ENCODE data around the gene NAA25. TPM values are rescaled to one million over a fixed set of nuclear protein-coding genes. Genes with fewer than 3 reads are reported as not detected.

Gene NAA25
- total RNA-seq, 1 donor from 2014 or later = 24.1 TPM

DNA sequence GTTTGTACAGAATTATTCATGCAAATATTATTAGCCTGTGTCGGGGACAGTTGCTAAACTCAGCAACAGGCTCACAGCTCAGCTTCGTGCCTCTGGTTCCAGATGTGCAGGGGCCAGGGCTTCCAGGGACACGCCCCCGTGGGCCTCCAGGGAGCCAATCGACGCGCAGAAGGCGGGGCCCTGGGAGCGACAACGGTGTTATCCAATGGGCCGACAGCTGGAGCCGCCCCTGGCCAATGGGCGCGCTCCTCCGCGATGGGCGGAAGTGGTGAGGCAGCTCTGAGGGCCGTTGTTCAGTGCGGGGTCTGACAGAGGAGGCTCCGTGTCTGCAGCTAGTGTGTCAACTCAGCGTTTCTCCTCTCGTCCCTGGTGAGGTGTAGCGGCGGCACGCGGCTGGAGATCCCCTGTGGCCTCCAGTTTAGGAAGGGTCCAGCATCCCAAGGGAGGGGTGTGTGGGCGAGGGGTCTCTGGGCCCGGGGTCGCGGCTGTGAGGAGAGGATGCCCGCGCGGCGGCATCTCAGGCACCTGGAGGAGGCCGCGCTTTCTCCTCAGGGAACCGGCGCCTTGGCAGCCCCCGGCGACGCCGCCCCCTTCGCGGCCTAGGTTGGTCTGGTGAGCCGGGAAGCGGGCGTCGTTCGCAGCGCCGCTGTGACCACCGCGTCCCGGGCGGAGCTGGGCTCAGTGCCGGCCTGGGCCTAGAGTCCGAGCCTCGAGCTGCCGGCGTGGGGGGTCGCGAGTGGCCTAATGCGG, 16.8 kb upstream of the NAA25 start, which contains the start of gene TRAFD1:
Gene TRAFD1 (plus strand): TSS at position 311 of the 750 bp plus-strand sequence. CDS start 4,963 bp downstream, outside the sequence.
- Histone ChIP-seq H3K4me1 (peaks cover 60% of the 10 kb centered on the region), H3K9me3 (no peaks in the 10 kb centered on the region), H3K27ac (peak within 1 kb of the TSS; percentile 94), H3K36me3 (no peaks in the 10 kb centered on the region), H3K27me3 (no peaks in the 10 kb centered on the region), H3K4me3 (peak within 1 kb of the TSS; percentile 86 to 96)
- intact Hi-C loops (cut with DNase I) = no loop called here
- DNase-seq (ENCODE audit: extremely low spot score in 2 of 2) = peak; percentile 98 to 99
- TF ChIP-seq POLR2A (IDR thresholded peaks at IDR 0.05) (peak; percentile 93), POLR2AphosphoS5 (IDR thresholded peaks at IDR 0.05; ENCODE audit: insufficient read depth in 1 of 2, low read depth in 1 of 2) (peak; percentile 97 to 99)
- TF ChIP-seq, protein P1, sequence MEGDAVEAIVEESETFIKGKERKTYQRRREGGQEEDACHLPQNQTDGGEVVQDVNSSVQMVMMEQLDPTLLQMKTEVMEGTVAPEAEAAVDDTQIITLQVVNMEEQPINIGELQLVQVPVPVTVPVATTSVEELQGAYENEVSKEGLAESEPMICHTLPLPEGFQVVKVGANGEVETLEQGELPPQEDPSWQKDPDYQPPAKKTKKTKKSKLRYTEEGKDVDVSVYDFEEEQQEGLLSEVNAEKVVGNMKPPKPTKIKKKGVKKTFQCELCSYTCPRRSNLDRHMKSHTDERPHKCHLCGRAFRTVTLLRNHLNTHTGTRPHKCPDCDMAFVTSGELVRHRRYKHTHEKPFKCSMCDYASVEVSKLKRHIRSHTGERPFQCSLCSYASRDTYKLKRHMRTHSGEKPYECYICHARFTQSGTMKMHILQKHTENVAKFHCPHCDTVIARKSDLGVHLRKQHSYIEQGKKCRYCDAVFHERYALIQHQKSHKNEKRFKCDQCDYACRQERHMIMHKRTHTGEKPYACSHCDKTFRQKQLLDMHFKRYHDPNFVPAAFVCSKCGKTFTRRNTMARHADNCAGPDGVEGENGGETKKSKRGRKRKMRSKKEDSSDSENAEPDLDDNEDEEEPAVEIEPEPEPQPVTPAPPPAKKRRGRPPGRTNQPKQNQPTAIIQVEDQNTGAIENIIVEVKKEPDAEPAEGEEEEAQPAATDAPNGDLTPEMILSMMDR (IDR thresholded peaks at IDR 0.05) = no peak

DNA sequence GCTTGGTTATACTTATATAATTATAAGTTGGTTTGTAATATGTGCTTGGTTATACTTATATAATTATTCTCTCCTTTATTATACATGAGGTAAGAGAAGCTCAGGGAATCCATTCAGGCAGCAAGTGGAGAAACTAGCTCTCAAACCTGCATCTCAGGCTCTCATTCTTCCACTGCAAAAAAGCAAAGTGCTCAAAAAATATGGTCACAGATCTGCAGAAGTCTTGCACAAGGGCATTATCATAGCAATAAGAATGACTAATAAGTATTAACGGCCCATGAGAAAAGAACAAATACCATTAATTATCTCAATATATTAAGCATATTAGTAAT, 16.3 kb upstream of the NAA25 start:
- TF ChIP-seq, protein P1 (IDR thresholded peaks at IDR 0.05) = no peak
- no peak for TF ChIP-seq POLR2A (IDR thresholded peaks at IDR 0.05)
- TF ChIP-seq POLR2AphosphoS5 (IDR thresholded peaks at IDR 0.05; ENCODE audit: insufficient read depth in 1 of 2, low read depth in 1 of 2) = no peak
- intact Hi-C loops (cut with DNase I) = no loop called here

DNA sequence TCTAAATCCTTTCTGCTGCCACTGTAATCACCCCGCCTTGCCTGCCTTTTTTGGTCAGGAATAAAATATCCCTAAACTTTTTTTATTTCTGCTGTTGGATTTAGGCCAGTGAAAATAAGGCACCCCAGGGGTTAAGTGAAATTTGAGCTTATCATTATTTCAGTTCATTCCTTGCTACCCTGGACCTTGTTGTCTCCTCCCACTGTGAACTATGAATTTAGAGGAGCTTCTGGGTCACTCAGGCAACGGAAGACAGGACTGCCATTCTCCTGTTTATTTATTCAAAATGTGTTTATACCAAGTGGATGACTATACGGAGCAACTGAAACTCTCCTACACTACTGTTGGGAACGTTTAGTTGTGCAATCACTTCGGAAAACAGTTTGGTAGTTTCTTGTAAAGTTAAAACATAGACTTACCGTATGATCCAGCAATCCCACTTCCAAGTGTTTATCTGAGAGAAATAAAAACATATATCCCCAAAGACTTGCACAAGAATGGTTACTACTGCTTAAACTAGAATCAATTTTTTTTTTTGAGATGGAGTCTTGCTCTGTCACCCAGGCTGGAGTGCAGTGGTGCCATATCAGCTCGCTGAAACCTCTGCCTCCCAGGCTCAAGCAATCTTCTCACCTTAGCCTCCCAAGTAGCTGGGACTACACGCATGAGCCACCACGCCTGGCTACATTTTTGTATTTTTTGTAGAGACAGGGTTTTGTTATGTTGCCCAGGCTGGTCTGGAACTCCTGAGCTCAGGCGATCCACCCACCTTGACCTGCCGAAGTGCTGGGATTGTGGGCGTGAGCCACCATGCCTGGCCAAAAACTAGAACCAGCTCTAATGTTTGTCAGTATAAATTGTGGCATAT, 14.5 kb upstream of the NAA25 start:
- Histone ChIP-seq H3K4me3 (no peak overlapping the region), H3K27me3 (no peaks in the 10 kb centered on the region), H3K4me1 (peaks cover 37% of the 10 kb centered on the region), H3K27ac (peak overlapping the region; percentile 56), H3K36me3 (no peaks in the 10 kb centered on the region), H3K9me3 (no peaks in the 10 kb centered on the region)
- TF ChIP-seq POLR2AphosphoS5 (IDR thresholded peaks at IDR 0.05; ENCODE audit: insufficient read depth in 1 of 2, low read depth in 1 of 2) = peak in 1 of 2 donors; percentile 17
- no peak for TF ChIP-seq POLR2A (IDR thresholded peaks at IDR 0.05)
- TF ChIP-seq, protein P1 (IDR thresholded peaks at IDR 0.05) = no peak
- intact Hi-C loops (cut with DNase I) = no loop called here
- no peak for DNase-seq (ENCODE audit: extremely low spot score in 2 of 2)

More for the DNA sequence above, 16.3 kb upstream of the NAA25 start:
- Histone ChIP-seq H3K4me3 (peak overlapping the region in 1 of 2 donors; percentile 96), H3K27me3 (no peaks in the 10 kb centered on the region), H3K27ac (peak overlapping the region; percentile 94), H3K9me3 (no peaks in the 10 kb centered on the region), H3K36me3 (no peaks in the 10 kb centered on the region), H3K4me1 (peaks cover 55% of the 10 kb centered on the region)
- DNase-seq (ENCODE audit: extremely low spot score in 2 of 2) = no peak

DNA sequence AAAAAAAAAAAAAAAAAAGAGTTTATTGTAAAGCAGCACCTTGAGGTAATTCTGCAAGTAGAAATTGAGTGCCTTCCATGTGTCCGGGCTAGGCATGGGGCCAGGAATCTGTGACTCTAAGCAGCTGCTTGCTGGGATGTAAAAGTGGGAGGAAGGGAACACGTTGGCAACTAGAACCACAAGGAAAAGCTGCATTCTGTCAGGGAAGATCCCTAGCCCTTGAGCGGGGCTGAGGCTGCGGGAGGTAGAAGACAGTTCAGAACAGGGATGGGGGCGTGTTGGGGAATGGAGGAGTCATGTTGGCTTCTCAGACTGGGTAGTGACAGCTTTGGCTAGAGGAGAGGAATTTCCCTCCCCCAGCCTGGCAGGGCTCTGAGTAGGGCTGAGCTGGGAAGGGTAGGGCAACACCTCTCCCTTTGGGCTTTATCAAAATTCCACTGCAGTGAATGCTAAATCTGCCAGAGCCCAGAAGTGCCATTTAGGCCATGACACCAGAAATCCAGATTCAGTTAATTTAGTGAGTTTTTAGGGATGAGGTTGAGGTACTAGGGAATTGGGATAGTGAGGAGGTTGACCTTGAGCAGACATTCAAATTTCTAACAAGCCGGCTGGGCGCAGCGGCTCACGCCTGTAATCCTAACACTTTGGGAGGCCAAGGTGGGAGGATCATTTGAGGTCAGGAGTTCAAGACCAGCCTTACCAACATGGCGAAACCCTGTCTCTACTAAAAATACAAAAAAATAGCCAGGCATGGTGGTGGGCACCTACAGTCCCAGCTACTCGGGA, 13.4 kb upstream of the NAA25 start:
- Histone ChIP-seq H3K4me3 (no peak overlapping the region), H3K9me3 (no peaks in the 10 kb centered on the region), H3K36me3 (no peaks in the 10 kb centered on the region), H3K4me1 (peaks cover 26% of the 10 kb centered on the region), H3K27ac (peak overlapping the region; percentile 56), H3K27me3 (no peaks in the 10 kb centered on the region)
- TF ChIP-seq, protein P1 (IDR thresholded peaks at IDR 0.05) = no peak
- TF ChIP-seq POLR2AphosphoS5 (IDR thresholded peaks at IDR 0.05; ENCODE audit: insufficient read depth in 1 of 2, low read depth in 1 of 2) = peak; percentile 53 to 72
- peak in 1 of 2 donors; percentile 94 for DNase-seq (ENCODE audit: extremely low spot score in 2 of 2)
- intact Hi-C loops (cut with DNase I) = no loop called here

Data from vagina (tissue), 2 donors.